Stimulated activated effector memory CD8-positive, alpha-beta T cell treated with anti-CD3 and anti-CD28 coated beads, Interleukin-12 subunit alpha, Interleukin-12 subunit beta, amount 100 ng/mL, for 72 hours (primary cell): Measurements from ENCODE around the gene OR10H2.
"Not testable (repeated sequence)": the region's sequence is repeated elsewhere in the genome, so short reads cannot be mapped to it uniquely, and the experiment has no call there.

Source experiments
- ATAC-seq: fragments of 150-1000 bp; cut with Tn5 transposase; 2 replicates; pipeline ENCODE4 v1.10.0; 2021
- DNase-seq, 2 donors: peaks; one replicate each; pipeline ENCODE4 v3.0.0; 2021 to 2022; ENCODE audit warnings: low spot score in 2 of 2
- H3K27ac Mint-ChIP-seq: one replicate; pipeline ENCODE4 v1.8.0; 2022; ENCODE audit warnings: mild to moderate bottlenecking, mixed read lengths
- H3K36me3 Mint-ChIP-seq: one replicate; pipeline ENCODE4 v1.8.0; 2022; ENCODE audit warnings: mild to moderate bottlenecking, mixed read lengths
- H3K4me1 Mint-ChIP-seq: one replicate; pipeline ENCODE4 v1.8.0; 2022; ENCODE audit warnings: mixed read lengths
- H3K4me3 Mint-ChIP-seq: one replicate; pipeline ENCODE4 v1.8.0; 2022; ENCODE audit warnings: mild to moderate bottlenecking, mixed read lengths
- H3K9me3 Mint-ChIP-seq: one replicate; pipeline ENCODE4 v1.8.0; 2022; ENCODE audit warnings: mixed read lengths

Gene OR10H2

GRCh38 chr19:15732388-15732787 is 4.6 kb downstream of the OR10H2 start:
- H3K4me3 Mint-ChIP-seq = no peak overlapping the region
- ATAC-seq (no peak), DNase-seq (no peak)
- H3K4me1 Mint-ChIP-seq = peaks cover 8% of the 10 kb centered on the region
- no peaks in the 10 kb centered on the region for H3K36me3 Mint-ChIP-seq
- no peak overlapping the region for H3K27ac Mint-ChIP-seq
- no peaks in the 10 kb centered on the region for H3K9me3 Mint-ChIP-seq

DNA sequence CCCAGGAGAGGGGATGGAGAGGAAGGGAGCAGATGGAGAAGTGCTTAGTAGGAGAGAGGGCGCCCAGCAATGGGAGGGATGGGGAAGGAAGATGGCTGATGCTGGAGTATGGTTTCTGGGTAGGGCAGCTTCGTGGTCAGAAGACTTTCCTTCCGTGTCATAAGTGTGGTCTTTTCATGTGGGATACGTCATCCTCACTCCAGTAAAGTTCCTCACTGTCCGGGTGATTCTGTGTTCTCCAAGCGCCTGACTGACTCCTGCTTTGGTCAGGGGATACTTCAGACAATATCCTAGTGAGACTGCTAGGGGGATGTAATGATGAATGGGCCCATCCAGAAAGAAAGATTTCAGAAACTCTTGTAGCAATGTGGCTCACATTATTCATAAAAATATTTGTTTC is 6.1 kb downstream of the OR10H2 start:
- no peak for ATAC-seq
- Mint-ChIP-seq H3K36me3 (no peaks in the 10 kb centered on the region), H3K27ac (no peak overlapping the region), H3K4me1 (peaks cover 8% of the 10 kb centered on the region), H3K4me3 (no peak overlapping the region), H3K9me3 (no peaks in the 10 kb centered on the region)
- no peak for DNase-seq

- ATAC-seq = no peak
- H3K9me3 Mint-ChIP-seq = peaks cover 8% of the 10 kb centered on the region
These were observed 9.9 kb downstream of the OR10H2 start, which contains the start of gene OR10H3 for GRCh38 chr19:15737722-15738121. Gene OR10H3, plus strand, starts transcription at chr19:15737985. Its CDS starts 3,408 bp downstream, at chr19:15741393.

GRCh38 chr19:15740785-15741184 is 13.0 kb downstream of the OR10H2 start:
- no peak overlapping the region for H3K27ac Mint-ChIP-seq
- H3K4me1 Mint-ChIP-seq = no peaks in the 10 kb centered on the region
- DNase-seq (no peak), ATAC-seq (no peak)
- H3K36me3 Mint-ChIP-seq = no peaks in the 10 kb centered on the region
- H3K9me3 Mint-ChIP-seq = peaks cover 8% of the 10 kb centered on the region
- H3K4me3 Mint-ChIP-seq = no peak overlapping the region

More at GRCh38 chr19:15737722-15738121, 9.9 kb downstream of the OR10H2 start, which contains the start of gene OR10H3:
- no peak for DNase-seq
- Mint-ChIP-seq H3K4me1 (no peaks in the 10 kb centered on the region), H3K27ac (no peak within 1 kb of the TSS), H3K4me3 (no peak within 1 kb of the TSS), H3K36me3 (no peaks in the 10 kb centered on the region)

DNA sequence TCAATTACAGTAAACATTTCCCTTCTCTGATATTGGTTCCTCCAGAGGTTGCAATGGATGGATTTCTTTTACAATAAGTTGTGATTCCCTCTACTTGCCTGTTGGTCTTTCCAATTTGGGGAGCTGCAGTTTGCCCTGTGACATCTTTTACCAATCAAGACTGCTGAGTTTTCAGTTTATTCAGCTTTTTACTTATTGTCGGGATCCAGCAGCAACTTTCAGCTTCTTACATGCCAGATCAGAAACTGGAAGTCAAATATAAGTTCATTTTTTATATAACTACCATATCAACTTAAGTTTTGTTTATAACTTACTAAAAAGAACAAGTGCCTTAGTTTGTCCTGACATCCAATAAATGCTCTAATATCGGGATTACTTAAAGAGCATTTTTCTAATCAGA is 20.4 kb downstream of the OR10H2 start:
- H3K4me1 Mint-ChIP-seq = no peaks in the 10 kb centered on the region
- H3K4me3 Mint-ChIP-seq = no peak overlapping the region
- no peak overlapping the region for H3K27ac Mint-ChIP-seq
- no peaks in the 10 kb centered on the region for H3K9me3 Mint-ChIP-seq
- DNase-seq (no peak), ATAC-seq (no peak)
- no peaks in the 10 kb centered on the region for H3K36me3 Mint-ChIP-seq

GRCh38 chr19:15758379-15758778 is 30.6 kb downstream of the OR10H2 start:
- no peak for ATAC-seq
- peaks cover 5% of the 10 kb centered on the region for H3K4me1 Mint-ChIP-seq
- no peaks in the 10 kb centered on the region for H3K9me3 Mint-ChIP-seq
- no peak for DNase-seq
- H3K36me3 Mint-ChIP-seq = no peaks in the 10 kb centered on the region
- H3K4me3 Mint-ChIP-seq = no peak overlapping the region
- H3K27ac Mint-ChIP-seq = no peak overlapping the region

GRCh38 chr19:15759962-15760565 is 32.2 kb downstream of the OR10H2 start:
- H3K4me3 Mint-ChIP-seq = peak overlapping the region; percentile 17
- peaks cover 5% of the 10 kb centered on the region for H3K4me1 Mint-ChIP-seq
- DNase-seq = no peak
- no peak for ATAC-seq
- no peaks in the 10 kb centered on the region for H3K9me3 Mint-ChIP-seq
- H3K27ac Mint-ChIP-seq = no peak overlapping the region
- no peaks in the 10 kb centered on the region for H3K36me3 Mint-ChIP-seq

- H3K4me1 Mint-ChIP-seq = no peaks in the 10 kb centered on the region
- H3K27ac Mint-ChIP-seq = no peak overlapping the region
- no peak overlapping the region for H3K4me3 Mint-ChIP-seq
- ATAC-seq (no peak), DNase-seq (no peak)
- H3K36me3 Mint-ChIP-seq = no peaks in the 10 kb centered on the region
- H3K9me3 Mint-ChIP-seq = no peaks in the 10 kb centered on the region
These were observed 41.8 kb downstream of the OR10H2 start for GRCh38 chr19:15769586-15769985.

GRCh38 chr19:15774159-15774558 is 46.3 kb downstream of the OR10H2 start:
- H3K4me3 Mint-ChIP-seq, H3K9me3 Mint-ChIP-seq, DNase-seq, H3K36me3 Mint-ChIP-seq, H3K4me1 Mint-ChIP-seq, ATAC-seq, H3K27ac Mint-ChIP-seq: not testable (repeated sequence)

DNA sequence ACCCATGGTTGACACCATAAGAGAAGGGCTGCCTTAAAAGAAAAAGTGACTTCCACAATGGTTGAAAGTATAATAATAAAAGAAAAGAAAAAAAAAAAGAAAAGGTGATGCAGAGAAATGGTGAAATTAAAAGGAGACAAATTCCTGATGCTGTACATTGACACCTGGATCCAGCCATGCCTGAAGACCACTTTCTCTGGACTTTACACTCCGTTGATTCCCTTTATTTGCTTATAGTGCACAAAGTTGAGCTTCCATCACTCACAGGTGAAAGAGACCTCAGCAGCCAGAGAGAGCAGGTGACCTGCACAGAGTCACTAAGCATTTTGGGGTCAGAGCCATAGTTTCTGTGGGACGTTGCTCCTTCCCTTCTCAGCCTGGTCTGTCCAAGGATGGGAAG is 47.4 kb downstream of the OR10H2 start:
- DNase-seq (no peak), ATAC-seq (no peak)
- no peaks in the 10 kb centered on the region for H3K9me3 Mint-ChIP-seq
- no peak overlapping the region for H3K27ac Mint-ChIP-seq
- no peaks in the 10 kb centered on the region for H3K4me1 Mint-ChIP-seq
- H3K4me3 Mint-ChIP-seq = no peak overlapping the region
- no peaks in the 10 kb centered on the region for H3K36me3 Mint-ChIP-seq

- ATAC-seq (no peak), DNase-seq (no peak)
- no peaks in the 10 kb centered on the region for H3K4me1 Mint-ChIP-seq
- no peak overlapping the region for H3K27ac Mint-ChIP-seq
- H3K4me3 Mint-ChIP-seq = no peak overlapping the region
- H3K9me3 Mint-ChIP-seq = no peaks in the 10 kb centered on the region
- no peaks in the 10 kb centered on the region for H3K36me3 Mint-ChIP-seq
These were observed 48.4 kb downstream of the OR10H2 start for GRCh38 chr19:15776264-15776663.

GRCh38 chr19:15776991-15777970 is 49.5 kb downstream of the OR10H2 start:
- peaks cover under 1% of the 10 kb centered on the region for H3K4me1 Mint-ChIP-seq
- H3K36me3 Mint-ChIP-seq = no peaks in the 10 kb centered on the region
- no peak overlapping the region for H3K27ac Mint-ChIP-seq
- ATAC-seq = no peak
- no peaks in the 10 kb centered on the region for H3K9me3 Mint-ChIP-seq
- no peak for DNase-seq
- no peak overlapping the region for H3K4me3 Mint-ChIP-seq
